Measurements from ENCODE around the gene ATP9A.

ATP9A gene

DNA sequence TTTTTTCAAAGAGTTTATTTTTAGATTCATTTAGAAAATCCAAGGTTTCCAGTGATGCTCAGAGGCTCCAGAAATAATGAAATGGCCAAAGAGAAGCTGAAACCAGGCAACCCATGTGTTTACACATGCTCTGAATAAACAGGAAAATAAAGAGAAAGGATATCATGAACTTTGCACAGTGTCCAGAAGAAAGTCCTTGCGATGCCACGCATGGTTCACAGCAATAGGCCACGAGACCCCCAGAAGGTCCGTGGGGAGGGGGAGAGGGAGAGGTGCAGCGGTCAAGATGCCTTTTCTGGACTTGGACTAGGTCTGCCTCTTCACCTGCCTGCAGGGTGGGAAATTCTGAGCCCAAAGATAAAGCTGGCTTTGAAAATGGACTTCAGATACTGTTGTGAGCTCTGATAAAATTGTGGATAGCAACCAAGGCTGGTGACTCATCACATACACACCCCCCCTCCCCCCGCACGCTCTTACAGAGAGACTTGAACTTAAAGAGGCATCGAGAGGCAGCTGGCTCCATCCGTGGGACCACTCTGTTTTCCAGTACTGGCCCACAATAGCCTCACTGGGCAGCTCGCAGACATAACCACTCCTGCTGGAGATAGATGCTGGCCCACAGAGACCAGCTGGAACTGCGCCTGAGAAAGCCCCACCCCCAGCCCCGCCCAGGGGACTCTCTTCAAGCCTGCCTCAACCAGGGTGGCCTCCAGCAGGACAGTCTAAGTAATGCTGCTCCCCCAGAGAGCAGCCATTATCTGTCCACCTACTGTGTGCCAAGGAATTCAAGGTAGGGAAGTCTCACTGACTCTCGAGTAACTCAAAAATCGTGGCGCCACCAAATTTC, 204.5 kb downstream of the ATP9A start:
- H3K4me3 ChIP-seq (ENCODE audit: low read depth, low read length) = peak overlapping the region; percentile 66
- no peak for TF ChIP-seq CTCF (IDR thresholded peaks at IDR 0.05; ENCODE audit: low read depth, low read length)

DNA sequence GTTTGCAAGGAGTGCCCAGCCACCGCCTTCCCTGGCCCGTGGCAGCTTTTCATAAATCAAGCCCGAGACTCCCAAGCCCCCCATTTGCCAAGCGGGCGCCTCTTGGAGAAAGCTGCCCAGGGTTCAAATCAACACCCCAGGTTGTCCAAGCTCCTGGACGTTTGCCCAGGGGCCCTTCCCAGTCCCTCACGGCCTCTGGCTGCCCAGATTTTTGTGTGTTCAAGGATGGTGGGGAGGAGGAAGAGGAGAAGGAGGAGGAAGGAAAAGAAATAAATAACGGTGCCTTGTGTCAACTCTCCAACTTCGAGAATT, 205.1 kb downstream of the ATP9A start:
- peak overlapping the region; percentile 66 for H3K4me3 ChIP-seq (ENCODE audit: low read depth, low read length)

DNA sequence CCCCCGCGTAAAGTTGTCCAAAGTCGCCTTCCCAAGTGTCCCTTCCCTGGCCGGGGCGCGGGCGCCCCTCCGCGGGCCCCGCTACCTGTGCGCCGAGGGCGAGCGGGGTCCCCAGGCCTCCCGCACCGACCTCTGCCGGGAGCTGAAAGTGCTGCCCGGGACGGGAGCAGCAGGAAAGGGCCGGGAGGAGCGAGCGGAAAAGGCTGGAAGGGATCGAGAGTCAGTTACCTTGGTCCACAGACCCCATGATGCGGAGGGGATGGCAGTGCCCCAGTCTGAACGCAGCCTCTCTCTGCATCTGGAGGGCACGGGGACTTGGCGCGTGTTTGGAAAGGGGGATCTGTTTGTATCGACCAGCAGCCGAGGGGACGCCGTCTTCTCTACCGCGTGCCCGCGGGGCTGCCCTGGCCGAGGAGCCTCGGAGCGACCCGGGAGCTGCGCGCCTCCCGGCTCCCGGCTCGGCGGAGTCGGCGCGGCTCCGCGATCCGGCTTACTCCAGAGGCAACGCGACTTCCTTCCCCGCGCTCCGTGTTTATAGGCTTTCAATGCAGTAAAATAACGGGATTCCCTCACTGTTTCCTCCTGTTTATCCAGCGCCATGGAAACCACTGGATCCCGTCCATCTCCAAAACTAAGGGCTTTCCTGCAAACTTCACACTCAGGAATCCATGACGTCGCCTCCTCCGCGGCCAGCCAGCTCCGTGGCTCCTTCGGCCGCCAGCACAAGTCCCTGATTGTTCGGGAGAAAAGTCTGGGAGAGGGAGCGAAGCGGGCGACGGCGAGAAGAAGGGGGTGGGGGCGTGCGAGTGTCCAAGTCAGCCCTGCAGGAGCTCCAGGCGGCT, 205.6 kb downstream of the ATP9A start:
- no peak for TF ChIP-seq CTCF (IDR thresholded peaks at IDR 0.05; ENCODE audit: low read depth, low read length)

More for the DNA sequence above, 205.1 kb downstream of the ATP9A start:
- no peak for TF ChIP-seq CTCF (IDR thresholded peaks at IDR 0.05; ENCODE audit: low read depth, low read length)

GRCh38 chr20:51562027-51562331, 206.2 kb downstream of the ATP9A start:
- TF ChIP-seq CTCF (IDR thresholded peaks at IDR 0.05; ENCODE audit: low read depth, low read length) = no peak
- H3K4me3 ChIP-seq (ENCODE audit: low read depth, low read length) = peak overlapping the region; percentile 66

More for the DNA sequence above, 205.6 kb downstream of the ATP9A start:
- peak overlapping the region; percentile 66 for H3K4me3 ChIP-seq (ENCODE audit: low read depth, low read length)

GRCh38 chr20:51560550-51561307, 207.5 kb downstream of the ATP9A start:
- peak overlapping the region; percentile 26 for H3K4me3 ChIP-seq (ENCODE audit: low read depth, low read length)
- no peak for TF ChIP-seq CTCF (IDR thresholded peaks at IDR 0.05; ENCODE audit: low read depth, low read length)

GRCh38 chr20:51560042-51560441, 208.1 kb downstream of the ATP9A start:
- no peak overlapping the region for H3K4me3 ChIP-seq (ENCODE audit: low read depth, low read length)
- no peak for TF ChIP-seq CTCF (IDR thresholded peaks at IDR 0.05; ENCODE audit: low read depth, low read length)

Measured in WI38 (cell line).